Brain microvascular endothelial cell (primary cell): Measurements from ENCODE around the gene CHSY1.
A peak's percentile ranks its signal among the peaks of the same experiment; 100 is the strongest.

Source experiments
- DNase-seq: peaks from one replicate; pipeline ENCODE4 v3.0.0-alpha.2; 2020
- H3K27ac ChIP-seq: fragments of 250-450 bp; sonication (Bioruptor Pico); 2 replicates; pipeline ENCODE4 v1.5.1; 2020; ENCODE audit warnings: mild to moderate bottlenecking, moderate library complexity
- H3K27me3 ChIP-seq: fragments of 250-450 bp; sonication (Bioruptor Pico); replicated peaks from 2 replicates; pipeline ENCODE4 v1.5.1; 2020; ENCODE audit warnings: mild to moderate bottlenecking
- H3K36me3 ChIP-seq: fragments of 250-450 bp; sonication (Bioruptor Pico); replicated peaks from 2 replicates; pipeline ENCODE4 v1.5.1; 2020; ENCODE audit warnings: mild to moderate bottlenecking
- H3K4me3 ChIP-seq: 2 replicates; pipeline ENCODE4 v1.5.1; 2011; ENCODE audit warnings: low read depth, mild to moderate bottlenecking, control low read depth, low read length, moderate library complexity
- CTCF ChIP-seq: IDR thresholded peaks from 2 replicates; pipeline ENCODE4 v1.5.1; 2011; ENCODE audit warnings: low read depth, mild to moderate bottlenecking, moderate library complexity, low read length, control low read depth, inconsistent platforms; ENCODE audit errors: missing control alignments
- in situ Hi-C: cut with HindIII; loops from 2 replicates; pipeline ENCODE4 v1.10.0; 2017; ENCODE audit warnings: low sequenced_read_pairs, low pct_ligation_motif_present

CHSY1 gene

DNA sequence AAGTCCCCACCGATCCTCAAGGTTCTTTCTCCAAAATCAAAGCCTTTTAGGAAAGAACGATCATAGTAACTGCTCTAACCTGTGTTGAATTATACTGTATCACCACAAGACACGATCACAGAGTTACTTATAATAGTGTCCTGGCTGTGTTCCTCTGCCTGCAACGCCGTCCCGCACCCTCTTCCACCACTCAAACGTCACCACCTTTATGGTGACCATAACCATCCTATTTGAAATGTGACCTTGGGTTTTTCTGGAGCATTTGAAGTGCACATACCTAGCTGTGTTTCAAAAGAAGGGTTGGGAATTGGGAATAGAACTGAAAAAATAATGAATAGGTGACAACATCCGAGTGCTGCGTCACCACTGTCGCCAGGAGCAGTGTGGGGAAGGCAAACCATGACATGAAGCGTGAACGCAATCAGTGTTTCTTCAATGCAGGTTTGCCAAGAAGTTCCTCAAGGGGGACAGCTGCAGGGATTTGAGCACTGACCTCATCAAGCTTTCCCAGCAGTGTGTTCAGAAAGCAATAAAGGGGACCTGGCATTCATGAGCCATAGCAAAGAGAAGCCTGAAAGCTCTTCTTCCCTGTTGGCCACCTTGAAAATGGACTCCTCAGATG, 26.2 kb upstream of the CHSY1 start:
- no peak overlapping the region for H3K27ac ChIP-seq
- TF ChIP-seq CTCF: no peak
- no peak for DNase-seq
- peaks cover 49% of the 10 kb centered on the region for H3K36me3 ChIP-seq
- peak overlapping the region; percentile 57 for H3K4me3 ChIP-seq
- in situ Hi-C loops: no loop called here
- no peaks in the 10 kb centered on the region for H3K27me3 ChIP-seq

GRCh38 chr15:101277038-101277822, 25.4 kb upstream of the CHSY1 start, which contains the start of gene SELENOS:
Gene SELENOS (minus strand): TSS chr15:101277485. CDS start chr15:101277417, 68 bp downstream.
- Histone ChIP-seq H3K27ac (peak within 1 kb of the TSS; percentile 88), H3K4me3 (peak within 1 kb of the TSS; percentile 93), H3K36me3 (peaks cover 49% of the 10 kb centered on the region), H3K27me3 (no peaks in the 10 kb centered on the region)
- peak; percentile 63 for DNase-seq
- in situ Hi-C loops: no loop called here
- TF ChIP-seq CTCF: no peak

DNA sequence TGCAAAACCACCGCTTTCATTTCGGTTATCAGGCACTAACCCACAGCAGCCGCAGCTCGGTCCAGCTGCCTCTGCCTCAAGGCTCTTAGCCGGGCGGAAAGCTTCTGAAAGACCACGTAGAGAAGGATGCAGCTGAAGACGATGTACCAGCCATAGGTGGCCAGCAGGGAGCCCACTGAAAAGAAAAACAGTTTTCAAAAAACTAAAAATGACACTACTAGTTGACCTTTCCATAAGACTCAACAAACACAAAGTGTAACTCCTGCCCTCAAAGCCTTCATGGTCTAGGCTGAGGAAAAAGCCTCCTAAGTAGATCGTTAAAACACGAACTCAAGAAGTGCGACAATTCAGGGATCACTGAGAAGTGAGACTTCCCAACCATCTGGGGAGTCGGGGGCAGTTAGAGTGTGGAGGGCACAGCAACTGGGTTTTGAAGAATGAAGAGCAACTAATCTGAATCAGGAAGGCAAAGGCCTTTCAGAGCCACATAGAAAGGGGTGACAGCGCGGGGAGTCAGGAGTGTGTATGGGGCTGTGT, 24.7 kb upstream of the CHSY1 start:
- in situ Hi-C loops: no loop called here
- DNase-seq: peak; percentile 44
- Histone ChIP-seq H3K36me3 (peaks cover 50% of the 10 kb centered on the region), H3K27me3 (no peaks in the 10 kb centered on the region), H3K27ac (peak overlapping the region; percentile 88), H3K4me3 (peak overlapping the region; percentile 93)
- TF ChIP-seq CTCF: peak; percentile 65

GRCh38 chr15:101275018-101275417, 23.2 kb upstream of the CHSY1 start:
- Histone ChIP-seq H3K27ac (no peak overlapping the region), H3K36me3 (peaks cover 56% of the 10 kb centered on the region), H3K27me3 (no peaks in the 10 kb centered on the region), H3K4me3 (no peak overlapping the region)
- no peak for TF ChIP-seq CTCF
- in situ Hi-C loops: no loop called here
- no peak for DNase-seq

DNA sequence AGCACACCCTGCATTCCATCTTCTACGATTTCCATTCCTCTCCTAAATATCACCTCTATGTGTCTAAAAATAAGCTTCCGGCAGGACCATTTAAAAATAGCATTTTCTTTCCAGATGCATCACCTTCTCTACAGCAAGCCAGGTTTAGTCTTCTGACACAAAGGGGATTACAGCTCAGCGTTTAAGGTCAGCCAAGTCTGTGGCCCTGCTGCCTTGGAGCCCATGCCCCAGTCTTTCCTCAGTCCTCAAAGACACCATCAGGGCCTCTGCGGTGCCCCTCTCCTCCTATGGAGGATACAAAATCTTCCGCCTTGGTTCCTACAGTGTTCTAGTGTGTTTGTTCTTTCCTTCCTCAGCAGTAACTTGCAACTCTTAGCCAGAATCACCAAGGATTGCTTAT, 21.7 kb upstream of the CHSY1 start:
- no peak for DNase-seq
- in situ Hi-C loops: no loop called here

More for the DNA sequence above, 21.7 kb upstream of the CHSY1 start:
- no peak overlapping the region for H3K27ac ChIP-seq
- TF ChIP-seq CTCF: no peak
- no peak overlapping the region for H3K4me3 ChIP-seq
- H3K27me3 ChIP-seq: no peaks in the 10 kb centered on the region
- peaks cover 69% of the 10 kb centered on the region for H3K36me3 ChIP-seq
